Tibial artery (tissue), 4 donors: ENCODE data around the gene KCNJ5.
"Not testable (repeated sequence)": the region's sequence is repeated elsewhere in the genome, so short reads cannot be mapped to it uniquely, and the experiment has no call there.

Experiments
- DNase-seq, 2 donors: peaks; one replicate each; pipeline ENCODE4 v3.0.0-alpha.2; 2019
- H3K27ac ChIP-seq, 2 donors: fragments of 200-600 bp; sonication (generic) in 1 of 2; 1 replicate in 1 of 2; 2 replicates in 1 of 2; pipeline ENCODE4 v1.5.1; 2018 to 2019; ENCODE audit warnings: mild to moderate bottlenecking in 1 of 2
- H3K27me3 ChIP-seq, 2 donors: fragments of 200-600 bp; sonication (generic) in 1 of 2; one replicate each; pipeline versions ENCODE4 v1.5.1 to v1.6.0; 2016 to 2019
- H3K36me3 ChIP-seq, 3 donors: fragments of 200-600 bp; sonication (generic) in 2 of 3; one replicate each; pipeline ENCODE4 v1.5.1; 2016 to 2019; ENCODE audit warnings: mild to moderate bottlenecking in 2 of 3
- H3K4me1 ChIP-seq, 4 donors: fragments of 200-600 bp; sonication (generic) in 2 of 4; 1 replicate in 3 of 4; 2 replicates in 1 of 4; pipeline ENCODE4 v1.5.1; 2016 to 2019
- H3K4me3 ChIP-seq, 2 donors: fragments of 200-600 bp; sonication (generic) in 1 of 2; 1 replicate in 1 of 2; 2 replicates in 1 of 2; pipeline ENCODE4 v1.5.1; 2018 to 2019; ENCODE audit warnings: mild to moderate bottlenecking in 2 of 2
- H3K9me3 ChIP-seq, 3 donors: fragments of 200-600 bp; sonication (generic) in 1 of 3; one replicate each; pipeline ENCODE4 v1.5.1; 2016 to 2019
- CTCF ChIP-seq, 2 experiments: fragments of 200-600 bp in 1 of 2; fragments of 450-650 bp in 1 of 2; IDR thresholded peaks; one replicate each; pipeline ENCODE4 v1.5.1; 2017 to 2019; ENCODE audit warnings: antibody characterized with exemption in 2 of 2, mild to moderate bottlenecking in 1 of 2, moderate library complexity in 1 of 2
- intact Hi-C: fragments of 100-400 bp; cut with DNase I; formaldehyde crosslinking; loops from one replicate; pipeline ENCODE4 v1.15.0; 2023; ENCODE audit warnings: low total_unique reads

Gene KCNJ5

GRCh38 chr11:128916681-128917080 is 25.5 kb downstream of the KCNJ5 start:
- no peak overlapping the region for H3K27ac ChIP-seq
- no peaks in the 10 kb centered on the region for H3K4me1 ChIP-seq
- no peaks in the 10 kb centered on the region for H3K27me3 ChIP-seq
- no peak for TF ChIP-seq CTCF (IDR thresholded peaks at IDR 0.05)
- no peaks in the 10 kb centered on the region for H3K9me3 ChIP-seq
- intact Hi-C loops = no loop called here
- no peak overlapping the region for H3K4me3 ChIP-seq
- no peak for DNase-seq
- H3K36me3 ChIP-seq = no peaks in the 10 kb centered on the region

GRCh38 chr11:128917144-128917724 is 26.1 kb downstream of the KCNJ5 start:
- H3K4me3 ChIP-seq = no peak overlapping the region
- no peaks in the 10 kb centered on the region for H3K36me3 ChIP-seq
- H3K9me3 ChIP-seq = no peaks in the 10 kb centered on the region
- no peak for DNase-seq
- no peak overlapping the region for H3K27ac ChIP-seq
- TF ChIP-seq CTCF (IDR thresholded peaks at IDR 0.05) = no peak
- intact Hi-C loops = no loop called here
- no peaks in the 10 kb centered on the region for H3K4me1 ChIP-seq
- no peaks in the 10 kb centered on the region for H3K27me3 ChIP-seq

- no peak for TF ChIP-seq CTCF (IDR thresholded peaks at IDR 0.05)
- DNase-seq = no peak
- H3K27ac ChIP-seq = no peak overlapping the region
- intact Hi-C loops = no loop called here
- H3K4me3 ChIP-seq = no peak overlapping the region
- no peaks in the 10 kb centered on the region for H3K27me3 ChIP-seq
- H3K4me1 ChIP-seq = no peaks in the 10 kb centered on the region
- H3K9me3 ChIP-seq = no peaks in the 10 kb centered on the region
- no peaks in the 10 kb centered on the region for H3K36me3 ChIP-seq
Measured at GRCh38 chr11:128919216-128919615, 28.1 kb downstream of the KCNJ5 start.

- DNase-seq, H3K9me3 ChIP-seq, intact Hi-C loops: not testable (repeated sequence)
Measured at GRCh38 chr11:128919635-128920034, 28.5 kb downstream of the KCNJ5 start.

GRCh38 chr11:128920666-128921065 is 29.5 kb downstream of the KCNJ5 start:
- DNase-seq = no peak
- Histone ChIP-seq H3K36me3 (no peaks in the 10 kb centered on the region), H3K9me3 (no peaks in the 10 kb centered on the region), H3K4me1 (no peaks in the 10 kb centered on the region), H3K4me3 (no peak overlapping the region), H3K27me3 (no peaks in the 10 kb centered on the region), H3K27ac (no peak overlapping the region)
- no peak for TF ChIP-seq CTCF (IDR thresholded peaks at IDR 0.05)
- intact Hi-C loops = no loop called here

More at GRCh38 chr11:128919635-128920034, 28.5 kb downstream of the KCNJ5 start:
- H3K27ac ChIP-seq, H3K36me3 ChIP-seq, H3K4me3 ChIP-seq, H3K4me1 ChIP-seq, H3K27me3 ChIP-seq: not testable (repeated sequence)

- no peaks in the 10 kb centered on the region for H3K4me1 ChIP-seq
- H3K27ac ChIP-seq = no peak overlapping the region
- no peak overlapping the region for H3K4me3 ChIP-seq
- no peak for TF ChIP-seq CTCF (IDR thresholded peaks at IDR 0.05)
- no peak for DNase-seq
- no peaks in the 10 kb centered on the region for H3K9me3 ChIP-seq
- H3K27me3 ChIP-seq = no peaks in the 10 kb centered on the region
- H3K36me3 ChIP-seq = no peaks in the 10 kb centered on the region
- intact Hi-C loops = no loop called here
Measured at GRCh38 chr11:128921793-128922192, 30.6 kb downstream of the KCNJ5 start.
